Osteoblast (primary cell): ENCODE data around the gene DUSP16. TPM values are rescaled to one million over a fixed set of nuclear protein-coding genes. Genes with fewer than 3 reads are reported as not detected.
A peak's percentile ranks its signal among the peaks of the same experiment; 100 is the strongest.

ENCODE experiments used
- DNase-seq: peaks from one replicate; pipeline ENCODE4 v3.0.0; 2011; ENCODE audit warnings: low spot score, mixed read lengths; ENCODE audit not compliant: insufficient read length; ENCODE audit errors: missing footprints
- H2AFZ ChIP-seq: 2 replicates; pipeline ENCODE4 v1.6.0; 2011; ENCODE audit warnings: mild to moderate bottlenecking, low read length
- H3K27ac ChIP-seq: 2 replicates; pipeline ENCODE4 v1.5.1; 2011; ENCODE audit warnings: mild to moderate bottlenecking, low read depth, low read length, moderate library complexity
- H3K27me3 ChIP-seq: 2 replicates; pipeline ENCODE4 v1.6.0; 2012; ENCODE audit warnings: mild to moderate bottlenecking, control low read depth, inconsistent platforms, low read length, moderate library complexity; ENCODE audit not compliant: insufficient read depth
- H3K36me3 ChIP-seq: 2 replicates; pipeline ENCODE4 v1.5.1; 2011; ENCODE audit warnings: mild to moderate bottlenecking, low read length, control low read depth, moderate library complexity; ENCODE audit not compliant: insufficient read depth
- H3K4me1 ChIP-seq: 2 replicates; pipeline ENCODE4 v1.5.1; 2011; ENCODE audit warnings: mild to moderate bottlenecking, low read length, control low read depth, moderate library complexity; ENCODE audit not compliant: insufficient read depth
- H3K4me2 ChIP-seq: 2 replicates; pipeline ENCODE4 v1.6.0; 2011; ENCODE audit warnings: mild to moderate bottlenecking, low read length; ENCODE audit not compliant: insufficient read depth
- H3K4me3 ChIP-seq: fragments of 200-600 bp; sonication (generic); 3 replicates; pipeline ENCODE4 v1.5.1; 2012; ENCODE audit warnings: mild to moderate bottlenecking, low read length, inconsistent platforms; ENCODE audit not compliant: insufficient read depth
- H3K79me2 ChIP-seq: 2 replicates; pipeline ENCODE4 v1.6.0; 2012; ENCODE audit warnings: mild to moderate bottlenecking, low read length, control low read depth, inconsistent platforms; ENCODE audit not compliant: insufficient read depth
- H3K9me3 ChIP-seq: 2 replicates; pipeline ENCODE4 v1.5.1; 2011; ENCODE audit warnings: low read depth, low read length, control low read depth
- H4K20me1 ChIP-seq: 2 replicates; pipeline ENCODE4 v1.6.0; 2012; ENCODE audit warnings: mild to moderate bottlenecking, low read length, control low read depth; ENCODE audit not compliant: insufficient read depth
- total RNA-seq: library from RNA; depleted of rRNA; stranded (reverse); fragments of >200 nt; gene quantifications from 2 replicates; pipeline ENCODE4 v1.2.3, GENCODE V29; 2012
- TF ChIP-seq, protein P1 (sequence below): IDR thresholded peaks from 2 replicates; pipeline ENCODE4 v1.5.1; 2011; ENCODE audit warnings: mild to moderate bottlenecking, low read depth, low read length, moderate library complexity; ENCODE audit errors: extremely low read depth

DUSP16 gene
- total RNA-seq, 1 donor, result 5.1 TPM

DNA sequence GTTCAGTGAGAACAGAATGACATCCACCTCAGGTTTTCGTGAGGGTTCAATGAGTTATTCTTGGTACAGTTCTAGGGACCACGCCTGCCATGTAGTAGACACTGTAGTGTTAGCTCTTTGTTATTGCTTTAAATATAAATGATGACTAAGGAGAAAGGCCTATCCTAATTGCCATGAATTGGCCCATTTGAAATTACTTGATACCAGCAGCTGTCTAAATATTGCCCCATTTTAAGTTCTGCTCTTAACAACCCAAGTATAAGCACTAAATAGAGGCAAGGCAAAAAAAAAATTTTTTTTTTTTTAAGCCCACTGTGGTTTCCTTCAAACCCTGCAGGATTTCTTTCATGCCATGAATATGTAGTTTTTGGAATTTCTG, 121.2 kb downstream of the DUSP16 start:
- TF ChIP-seq, protein P1, sequence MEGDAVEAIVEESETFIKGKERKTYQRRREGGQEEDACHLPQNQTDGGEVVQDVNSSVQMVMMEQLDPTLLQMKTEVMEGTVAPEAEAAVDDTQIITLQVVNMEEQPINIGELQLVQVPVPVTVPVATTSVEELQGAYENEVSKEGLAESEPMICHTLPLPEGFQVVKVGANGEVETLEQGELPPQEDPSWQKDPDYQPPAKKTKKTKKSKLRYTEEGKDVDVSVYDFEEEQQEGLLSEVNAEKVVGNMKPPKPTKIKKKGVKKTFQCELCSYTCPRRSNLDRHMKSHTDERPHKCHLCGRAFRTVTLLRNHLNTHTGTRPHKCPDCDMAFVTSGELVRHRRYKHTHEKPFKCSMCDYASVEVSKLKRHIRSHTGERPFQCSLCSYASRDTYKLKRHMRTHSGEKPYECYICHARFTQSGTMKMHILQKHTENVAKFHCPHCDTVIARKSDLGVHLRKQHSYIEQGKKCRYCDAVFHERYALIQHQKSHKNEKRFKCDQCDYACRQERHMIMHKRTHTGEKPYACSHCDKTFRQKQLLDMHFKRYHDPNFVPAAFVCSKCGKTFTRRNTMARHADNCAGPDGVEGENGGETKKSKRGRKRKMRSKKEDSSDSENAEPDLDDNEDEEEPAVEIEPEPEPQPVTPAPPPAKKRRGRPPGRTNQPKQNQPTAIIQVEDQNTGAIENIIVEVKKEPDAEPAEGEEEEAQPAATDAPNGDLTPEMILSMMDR, result no peak
- peaks cover 35% of the 10 kb centered on the region for H3K4me1 ChIP-seq
- H3K9me3 ChIP-seq, result no peaks in the 10 kb centered on the region
- H3K4me3 ChIP-seq, result no peak overlapping the region
- H4K20me1 ChIP-seq, result peaks cover 2% of the 10 kb centered on the region
- no peak overlapping the region for H2AFZ ChIP-seq
- peaks cover 4% of the 10 kb centered on the region for H3K36me3 ChIP-seq
- H3K27ac ChIP-seq, result peak overlapping the region; percentile 68
- H3K79me2 ChIP-seq, result no peaks in the 10 kb centered on the region
- H3K4me2 ChIP-seq, result no peak overlapping the region
- no peaks in the 10 kb centered on the region for H3K27me3 ChIP-seq
- DNase-seq, result no peak

GRCh38 chr12:12440784-12441428, 121.8 kb downstream of the DUSP16 start:
- Histone ChIP-seq H3K4me3 (no peak overlapping the region), H3K4me2 (no peak overlapping the region), H2AFZ (no peak overlapping the region), H3K79me2 (no peaks in the 10 kb centered on the region), H3K36me3 (peaks cover 4% of the 10 kb centered on the region), H3K9me3 (no peaks in the 10 kb centered on the region), H3K4me1 (peaks cover 35% of the 10 kb centered on the region), H3K27ac (no peak overlapping the region), H4K20me1 (peaks cover 2% of the 10 kb centered on the region), H3K27me3 (no peaks in the 10 kb centered on the region)
- no peak for DNase-seq
- TF ChIP-seq, protein P1, result no peak

- peaks cover 35% of the 10 kb centered on the region for H3K4me1 ChIP-seq
Observed at GRCh38 chr12:12439636-12440035, 123.0 kb downstream of the DUSP16 start.

GRCh38 chr12:12436831-12437345, 125.8 kb downstream of the DUSP16 start:
- Histone ChIP-seq H3K9me3 (no peaks in the 10 kb centered on the region), H3K36me3 (peaks cover 4% of the 10 kb centered on the region), H3K27ac (no peak overlapping the region), H3K4me3 (no peak overlapping the region), H3K27me3 (no peaks in the 10 kb centered on the region), H3K79me2 (no peaks in the 10 kb centered on the region), H3K4me1 (peaks cover 18% of the 10 kb centered on the region), H2AFZ (no peak overlapping the region), H3K4me2 (no peak overlapping the region), H4K20me1 (peaks cover 6% of the 10 kb centered on the region)
- DNase-seq, result no peak
- TF ChIP-seq, protein P1, result no peak

More at GRCh38 chr12:12439636-12440035, 123.0 kb downstream of the DUSP16 start:
- TF ChIP-seq, protein P1, result no peak
- Histone ChIP-seq H3K4me3 (no peak overlapping the region), H3K79me2 (no peaks in the 10 kb centered on the region), H3K27me3 (no peaks in the 10 kb centered on the region), H2AFZ (no peak overlapping the region), H3K9me3 (no peaks in the 10 kb centered on the region), H3K36me3 (peaks cover 4% of the 10 kb centered on the region), H3K27ac (no peak overlapping the region), H3K4me2 (no peak overlapping the region), H4K20me1 (peaks cover 2% of the 10 kb centered on the region)
- no peak for DNase-seq
